Measurements from ENCODE around the gene HSFX1.

GRCh38 chrX:149804102-149804501 is 30.2 kb downstream of the HSFX1 start:
- TF ChIP-seq CTCF (IDR thresholded peaks at IDR 0.05; ENCODE audit: control extremely low read depth in 1 of 3, insufficient read depth in 1 of 3, low read depth in 1 of 3, low read length in 3 of 3) (no peak), CBX5 (IDR thresholded peaks at IDR 0.05; ENCODE audit: low read depth, low read length) (no peak), CHD1 (IDR thresholded peaks at IDR 0.05; ENCODE audit: low read depth, low read length) (no peak), EZH2 (IDR thresholded peaks at IDR 0.05; ENCODE audit: low read depth, low read length, severe bottlenecking) (no peak), RAD21 (IDR thresholded peaks at IDR 0.05 in 1 of 2, conservative IDR thresholded peaks at IDR 0.05 in 1 of 2; ENCODE audit: low read depth in 2 of 2, low read length in 2 of 2) (no peak), HDAC2 (IDR thresholded peaks at IDR 0.05; ENCODE audit: borderline replicate concordance in 1 of 2, low read depth in 2 of 2, low read length in 2 of 2) (no peak), ATF3 (IDR thresholded peaks at IDR 0.05; ENCODE audit: insufficient read depth, low read depth, low read length) (no peak), TAF1 (IDR thresholded peaks at IDR 0.05; ENCODE audit: low read depth, low read length) (no peak), CBX8 (IDR thresholded peaks at IDR 0.05; ENCODE audit: borderline replicate concordance, low read depth, low read length) (no peak), POU5F1 (IDR thresholded peaks at IDR 0.05; ENCODE audit: low read depth, low read length) (no peak)
